ENCODE results near the gene SPPL3.

GRCh38 chr12:120771097-120771496 lies 133.1 kb downstream of the SPPL3 start:
- TF ChIP-seq, protein P1, sequence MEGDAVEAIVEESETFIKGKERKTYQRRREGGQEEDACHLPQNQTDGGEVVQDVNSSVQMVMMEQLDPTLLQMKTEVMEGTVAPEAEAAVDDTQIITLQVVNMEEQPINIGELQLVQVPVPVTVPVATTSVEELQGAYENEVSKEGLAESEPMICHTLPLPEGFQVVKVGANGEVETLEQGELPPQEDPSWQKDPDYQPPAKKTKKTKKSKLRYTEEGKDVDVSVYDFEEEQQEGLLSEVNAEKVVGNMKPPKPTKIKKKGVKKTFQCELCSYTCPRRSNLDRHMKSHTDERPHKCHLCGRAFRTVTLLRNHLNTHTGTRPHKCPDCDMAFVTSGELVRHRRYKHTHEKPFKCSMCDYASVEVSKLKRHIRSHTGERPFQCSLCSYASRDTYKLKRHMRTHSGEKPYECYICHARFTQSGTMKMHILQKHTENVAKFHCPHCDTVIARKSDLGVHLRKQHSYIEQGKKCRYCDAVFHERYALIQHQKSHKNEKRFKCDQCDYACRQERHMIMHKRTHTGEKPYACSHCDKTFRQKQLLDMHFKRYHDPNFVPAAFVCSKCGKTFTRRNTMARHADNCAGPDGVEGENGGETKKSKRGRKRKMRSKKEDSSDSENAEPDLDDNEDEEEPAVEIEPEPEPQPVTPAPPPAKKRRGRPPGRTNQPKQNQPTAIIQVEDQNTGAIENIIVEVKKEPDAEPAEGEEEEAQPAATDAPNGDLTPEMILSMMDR (IDR thresholded peaks at IDR 0.05) = no peak
- no peak for TF ChIP-seq POLR2A (IDR thresholded peaks at IDR 0.05)

All from esophagus squamous epithelium (tissue), 4 donors.